ENCODE measurements around the gene P2RY8.

P2RY8 gene

GRCh38 chrX:1462596-1463251 is 74.3 kb downstream of the P2RY8 start:
- H3K27ac ChIP-seq (ENCODE audit: low read depth, low read length): no peak overlapping the region
- H3K4me1 ChIP-seq (ENCODE audit: control insufficient read depth, insufficient read depth, low read length, unreplicated experiment): peaks cover 11% of the 10 kb centered on the region
- peak overlapping the region; percentile 33; the same call in 1 of the 2 replicates for H3K4me3 ChIP-seq (ENCODE audit: low read depth, low read length)
- H3K79me2 ChIP-seq (ENCODE audit: control insufficient read depth, insufficient read depth, low read length, unreplicated experiment): no peaks in the 10 kb centered on the region
- no peaks in the 10 kb centered on the region for H3K36me3 ChIP-seq (ENCODE audit: insufficient read depth, low read length)
- no peak overlapping the region for H2AFZ ChIP-seq (ENCODE audit: low read length, unreplicated experiment)
- peaks cover 74% of the 10 kb centered on the region for H3K27me3 ChIP-seq (ENCODE audit: insufficient read depth, low read length)

- Histone ChIP-seq H3K79me2 (ENCODE audit: control insufficient read depth, insufficient read depth, low read length, unreplicated experiment) (no peaks in the 10 kb centered on the region), H3K36me3 (ENCODE audit: insufficient read depth, low read length) (no peaks in the 10 kb centered on the region), H2AFZ (ENCODE audit: low read length, unreplicated experiment) (no peak overlapping the region), H3K27ac (ENCODE audit: low read depth, low read length) (no peak overlapping the region), H3K4me3 (ENCODE audit: low read depth, low read length) (no peak overlapping the region), H3K27me3 (ENCODE audit: insufficient read depth, low read length) (peaks cover 74% of the 10 kb centered on the region), H3K4me1 (ENCODE audit: control insufficient read depth, insufficient read depth, low read length, unreplicated experiment) (peaks cover 11% of the 10 kb centered on the region)
Measured at GRCh38 chrX:1462110-1462509, 74.9 kb downstream of the P2RY8 start.

DNA sequence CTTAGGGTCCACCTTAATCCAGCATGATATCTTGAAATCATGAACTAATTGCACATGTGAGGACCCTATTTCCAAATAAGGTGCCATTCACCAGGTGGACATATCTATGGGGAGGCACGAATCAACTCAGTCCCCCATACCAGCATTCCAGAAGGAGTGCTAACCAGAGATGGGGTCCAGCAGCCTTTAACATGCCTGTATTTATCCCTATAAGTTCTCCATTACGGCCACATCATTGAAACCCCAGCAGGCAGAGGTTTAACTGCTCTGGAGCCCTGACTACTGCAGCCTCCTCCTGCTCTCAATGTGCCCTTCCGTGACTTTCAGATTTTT is 81.1 kb downstream of the P2RY8 start:
- Histone ChIP-seq H3K27ac (ENCODE audit: low read depth, low read length) (no peak overlapping the region), H3K36me3 (ENCODE audit: insufficient read depth, low read length) (no peaks in the 10 kb centered on the region), H3K4me1 (ENCODE audit: control insufficient read depth, insufficient read depth, low read length, unreplicated experiment) (peaks cover 8% of the 10 kb centered on the region), H3K4me3 (ENCODE audit: low read depth, low read length) (no peak overlapping the region), H2AFZ (ENCODE audit: low read length, unreplicated experiment) (no peak overlapping the region), H3K27me3 (ENCODE audit: insufficient read depth, low read length) (peaks cover 50% of the 10 kb centered on the region), H3K79me2 (ENCODE audit: control insufficient read depth, insufficient read depth, low read length, unreplicated experiment) (peaks cover 16% of the 10 kb centered on the region)

DNA sequence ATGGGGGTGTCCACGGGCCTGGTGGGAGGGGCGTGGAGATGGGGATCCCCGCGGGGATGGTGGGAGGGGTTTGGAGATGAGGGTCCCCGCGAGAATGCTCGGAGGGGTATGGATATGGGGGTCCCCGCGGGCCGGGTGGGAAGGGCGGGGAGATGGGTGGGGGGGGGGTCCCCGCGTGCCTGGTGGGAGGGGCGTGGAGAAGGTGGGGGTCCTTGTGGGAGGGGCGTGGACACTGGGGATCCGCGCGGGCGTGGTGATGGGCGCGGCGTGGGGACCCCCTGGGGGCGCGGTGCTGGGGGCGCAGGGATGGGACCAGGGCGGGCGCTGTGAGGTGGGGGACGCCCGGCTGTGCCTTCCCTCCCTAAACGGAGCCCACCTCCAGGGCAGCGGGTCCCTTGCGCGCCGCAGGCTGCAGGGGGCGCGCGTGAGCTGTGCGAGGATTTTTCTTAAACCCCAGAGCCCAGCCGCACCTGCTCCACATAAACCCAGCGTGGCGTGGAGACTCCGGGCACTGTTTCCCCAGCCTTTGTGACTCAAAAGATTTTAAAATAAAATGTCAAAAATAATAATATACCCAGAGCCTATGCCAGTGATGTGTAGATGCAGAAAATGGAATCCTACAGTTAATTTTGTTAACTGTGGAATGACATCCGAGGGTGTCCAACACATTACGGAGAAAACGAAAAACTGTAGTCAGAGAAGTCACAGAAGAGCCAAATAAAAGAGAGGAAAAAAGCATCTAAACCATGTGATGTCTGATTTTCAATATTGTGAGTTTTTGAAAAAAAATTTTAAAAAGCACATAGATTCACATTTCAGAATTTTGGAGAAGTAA is 82.8 kb downstream of the P2RY8 start:
- peaks cover 11% of the 10 kb centered on the region for H3K4me1 ChIP-seq (ENCODE audit: control insufficient read depth, insufficient read depth, low read length, unreplicated experiment)
- H3K27ac ChIP-seq (ENCODE audit: low read depth, low read length): no peak overlapping the region
- H3K4me3 ChIP-seq (ENCODE audit: low read depth, low read length): peak overlapping the region; percentile 63; the same call in 1 of the 2 replicates
- peaks cover 37% of the 10 kb centered on the region for H3K27me3 ChIP-seq (ENCODE audit: insufficient read depth, low read length)
- H2AFZ ChIP-seq (ENCODE audit: low read length, unreplicated experiment): no peak overlapping the region
- H3K79me2 ChIP-seq (ENCODE audit: control insufficient read depth, insufficient read depth, low read length, unreplicated experiment): peaks cover 33% of the 10 kb centered on the region
- peaks cover 10% of the 10 kb centered on the region; the same call in 1 of the 2 replicates for H3K36me3 ChIP-seq (ENCODE audit: insufficient read depth, low read length)

DNA sequence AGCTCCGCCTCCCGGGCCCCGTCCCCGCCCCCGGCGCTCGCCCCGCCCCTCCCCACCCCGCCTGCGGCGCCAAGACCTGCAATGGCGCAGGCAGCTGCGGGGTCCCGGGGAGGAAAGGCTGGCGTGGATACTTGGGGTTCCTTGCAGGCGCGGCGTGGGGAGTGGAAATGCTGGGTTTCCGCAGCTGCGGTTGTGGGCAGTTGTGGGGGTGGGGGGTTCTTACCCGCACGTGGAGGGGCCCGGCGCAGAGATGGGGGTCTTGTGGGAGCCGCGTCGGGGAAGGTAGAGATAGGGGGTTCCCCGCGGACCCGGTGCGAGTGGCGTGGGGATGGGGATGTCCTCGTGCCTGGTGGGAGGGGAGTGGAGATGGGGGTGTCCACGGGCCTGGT is 83.6 kb downstream of the P2RY8 start:
- peak overlapping the region; percentile 72; the same call in 1 of the 2 replicates for H3K27ac ChIP-seq (ENCODE audit: low read depth, low read length)
- peaks cover 11% of the 10 kb centered on the region for H3K4me1 ChIP-seq (ENCODE audit: control insufficient read depth, insufficient read depth, low read length, unreplicated experiment)
- peak overlapping the region; percentile 88 for H3K4me3 ChIP-seq (ENCODE audit: low read depth, low read length)
- H2AFZ ChIP-seq (ENCODE audit: low read length, unreplicated experiment): peak overlapping the region; percentile 99
- H3K36me3 ChIP-seq (ENCODE audit: insufficient read depth, low read length): peaks cover 18% of the 10 kb centered on the region; the same call in 1 of the 2 replicates
- peaks cover 41% of the 10 kb centered on the region for H3K79me2 ChIP-seq (ENCODE audit: control insufficient read depth, insufficient read depth, low read length, unreplicated experiment)
- peaks cover 29% of the 10 kb centered on the region for H3K27me3 ChIP-seq (ENCODE audit: insufficient read depth, low read length)

GRCh38 chrX:1452516-1453394 is 84.2 kb downstream of the P2RY8 start, which contains the start of gene ASMTL:
Gene ASMTL, minus strand, starts transcription at chrX:1452909. Its CDS starts 69 bp downstream, at chrX:1452840.
- peaks cover 23% of the 10 kb centered on the region for H3K27me3 ChIP-seq (ENCODE audit: insufficient read depth, low read length)
- peak within 1 kb of the TSS; percentile 93 for H3K4me3 ChIP-seq (ENCODE audit: low read depth, low read length)
- peak within 1 kb of the TSS; percentile 99 for H2AFZ ChIP-seq (ENCODE audit: low read length, unreplicated experiment)
- peaks cover 22% of the 10 kb centered on the region; the same call in 1 of the 2 replicates for H3K36me3 ChIP-seq (ENCODE audit: insufficient read depth, low read length)
- peak within 1 kb of the TSS; percentile 72 for H3K27ac ChIP-seq (ENCODE audit: low read depth, low read length)
- H3K4me1 ChIP-seq (ENCODE audit: control insufficient read depth, insufficient read depth, low read length, unreplicated experiment): peaks cover 11% of the 10 kb centered on the region
- H3K79me2 ChIP-seq (ENCODE audit: control insufficient read depth, insufficient read depth, low read length, unreplicated experiment): peaks cover 46% of the 10 kb centered on the region

- Histone ChIP-seq H3K27ac (ENCODE audit: low read depth, low read length) (peak overlapping the region; percentile 45), H3K27me3 (ENCODE audit: insufficient read depth, low read length) (peaks cover 14% of the 10 kb centered on the region), H3K79me2 (ENCODE audit: control insufficient read depth, insufficient read depth, low read length, unreplicated experiment) (peaks cover 55% of the 10 kb centered on the region), H3K4me1 (ENCODE audit: control insufficient read depth, insufficient read depth, low read length, unreplicated experiment) (peaks cover 11% of the 10 kb centered on the region), H3K4me3 (ENCODE audit: low read depth, low read length) (peak overlapping the region; percentile 93), H2AFZ (ENCODE audit: low read length, unreplicated experiment) (peak overlapping the region; percentile 10), H3K36me3 (ENCODE audit: insufficient read depth, low read length) (peaks cover 25% of the 10 kb centered on the region; the same call in 1 of the 2 replicates)
Measured at GRCh38 chrX:1451661-1452515, 85.1 kb downstream of the P2RY8 start.

DNA sequence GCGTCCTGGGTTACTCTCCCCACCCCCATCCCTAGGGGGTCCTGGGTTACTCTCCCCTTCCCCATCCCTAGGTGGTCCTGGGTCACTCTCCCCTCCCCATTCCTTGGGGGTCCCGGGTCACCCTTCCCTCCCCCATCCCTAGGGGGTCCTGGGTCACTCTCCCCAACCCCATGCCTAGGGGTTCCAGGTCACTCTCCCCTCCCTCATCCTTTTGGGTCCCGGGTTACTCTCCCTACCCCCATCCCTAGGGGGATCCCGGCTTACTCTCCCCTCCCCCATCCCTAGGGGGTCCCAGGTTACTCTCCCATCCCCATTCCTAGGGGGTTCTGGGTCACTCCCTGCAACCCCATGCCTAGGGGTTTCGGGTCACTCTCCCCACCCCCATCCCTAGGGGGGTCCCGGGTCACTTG is 85.7 kb downstream of the P2RY8 start:
- Histone ChIP-seq H3K27ac (ENCODE audit: low read depth, low read length) (no peak overlapping the region), H2AFZ (ENCODE audit: low read length, unreplicated experiment) (no peak overlapping the region), H3K27me3 (ENCODE audit: insufficient read depth, low read length) (peaks cover 12% of the 10 kb centered on the region), H3K4me1 (ENCODE audit: control insufficient read depth, insufficient read depth, low read length, unreplicated experiment) (peaks cover 11% of the 10 kb centered on the region), H3K4me3 (ENCODE audit: low read depth, low read length) (peak overlapping the region; percentile 93), H3K79me2 (ENCODE audit: control insufficient read depth, insufficient read depth, low read length, unreplicated experiment) (peaks cover 55% of the 10 kb centered on the region), H3K36me3 (ENCODE audit: insufficient read depth, low read length) (peaks cover 26% of the 10 kb centered on the region; the same call in 1 of the 2 replicates)

DNA sequence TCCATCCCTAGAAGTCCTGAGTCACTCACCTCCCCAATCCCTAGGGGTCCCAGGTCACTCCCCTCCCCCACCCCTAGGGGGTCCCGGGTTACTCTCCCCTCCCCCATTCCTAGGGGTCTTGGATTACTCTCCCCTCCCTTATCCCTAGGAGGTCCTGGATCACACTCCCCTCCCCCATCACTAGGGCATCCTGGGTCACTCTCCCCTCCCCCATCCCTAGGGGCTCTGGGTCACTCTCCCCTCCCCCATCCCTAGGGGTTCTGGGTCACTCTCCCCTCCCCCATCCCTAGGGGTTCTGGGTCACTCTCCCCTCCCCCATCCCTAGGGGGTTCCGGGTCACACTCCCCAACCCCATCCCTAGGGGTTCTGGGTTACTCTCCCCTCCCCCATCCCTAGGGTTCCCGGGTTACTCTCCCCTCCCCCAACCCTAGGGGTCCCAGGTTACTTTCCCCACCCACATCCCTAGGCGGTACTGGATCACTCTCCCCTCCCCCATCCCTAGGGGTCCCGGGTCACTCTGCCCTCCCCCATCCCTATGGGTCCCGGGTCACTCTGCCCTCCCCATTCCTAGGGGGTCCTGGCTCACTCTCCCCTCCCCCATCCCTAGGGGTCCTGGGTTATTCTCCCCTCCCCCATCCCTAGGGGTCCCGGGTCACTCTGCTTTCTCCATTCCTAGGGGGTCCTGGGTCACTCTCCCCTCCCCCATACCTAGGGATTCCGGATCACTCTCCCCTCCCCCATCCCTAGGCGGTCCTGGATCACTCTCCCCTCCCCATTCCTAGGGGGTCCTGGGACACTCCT is 86.4 kb downstream of the P2RY8 start:
- peaks cover 26% of the 10 kb centered on the region; the same call in 1 of the 2 replicates for H3K36me3 ChIP-seq (ENCODE audit: insufficient read depth, low read length)
- peak overlapping the region; percentile 93 for H3K4me3 ChIP-seq (ENCODE audit: low read depth, low read length)
- no peak overlapping the region for H3K27ac ChIP-seq (ENCODE audit: low read depth, low read length)
- peaks cover 11% of the 10 kb centered on the region for H3K4me1 ChIP-seq (ENCODE audit: control insufficient read depth, insufficient read depth, low read length, unreplicated experiment)
- H2AFZ ChIP-seq (ENCODE audit: low read length, unreplicated experiment): no peak overlapping the region
- peaks cover 58% of the 10 kb centered on the region for H3K79me2 ChIP-seq (ENCODE audit: control insufficient read depth, insufficient read depth, low read length, unreplicated experiment)
- H3K27me3 ChIP-seq (ENCODE audit: insufficient read depth, low read length): peaks cover 7% of the 10 kb centered on the region
